KMS-11 (cell line): ENCODE results near the gene NCKAP5.
A peak's percentile ranks its signal among the peaks of the same experiment; 100 is the strongest.

ENCODE experiments used
- H2AFZ ChIP-seq: fragments of 200-600 bp; sonication (generic); 2 replicates; pipeline ENCODE4 v1.6.1; 2016; ENCODE audit warnings: antibody characterized with exemption, mixed run types, low read depth
- H3K27ac ChIP-seq: fragments of 200-600 bp; sonication (generic); 2 replicates; pipeline ENCODE4 v1.6.1; 2016; ENCODE audit warnings: mild to moderate bottlenecking, mixed run types
- H3K27me3 ChIP-seq: fragments of 200-600 bp; sonication (generic); 2 replicates; pipeline ENCODE4 v1.6.1; 2017; ENCODE audit warnings: mild to moderate bottlenecking, low read depth, mixed run types, moderate library complexity; ENCODE audit not compliant: insufficient read depth
- H3K36me3 ChIP-seq: fragments of 200-600 bp; sonication (generic); 2 replicates; pipeline ENCODE4 v1.6.1; 2017; ENCODE audit warnings: mild to moderate bottlenecking, mixed run types; ENCODE audit not compliant: insufficient read depth
- H3K4me1 ChIP-seq: fragments of 200-600 bp; sonication (generic); 2 replicates; pipeline ENCODE4 v1.6.1; 2016; ENCODE audit warnings: mild to moderate bottlenecking, low read depth, mixed run types; ENCODE audit not compliant: poor library complexity, severe bottlenecking
- H3K4me2 ChIP-seq: fragments of 200-600 bp; sonication (generic); 2 replicates; pipeline ENCODE4 v1.7.0; 2016; ENCODE audit warnings: mild to moderate bottlenecking, mixed run types
- H3K4me3 ChIP-seq: fragments of 200-600 bp; sonication (generic); IDR thresholded peaks from 2 replicates; pipeline ENCODE4 v1.6.1; 2017; ENCODE audit warnings: low read depth, low read length, mixed read lengths; ENCODE audit not compliant: insufficient read depth
- H3K79me2 ChIP-seq: fragments of 200-600 bp; sonication (generic); 2 replicates; pipeline ENCODE4 v1.6.1; 2016; ENCODE audit warnings: low read depth, mixed run types; ENCODE audit not compliant: insufficient read depth
- H3K9ac ChIP-seq: fragments of 200-600 bp; sonication (generic); 2 replicates; pipeline ENCODE4 v1.6.1; 2016; ENCODE audit warnings: mild to moderate bottlenecking, mixed run types
- H4K20me1 ChIP-seq: fragments of 200-600 bp; sonication (generic); 2 replicates; pipeline ENCODE4 v1.6.1; 2016; ENCODE audit warnings: mild to moderate bottlenecking, mixed run types; ENCODE audit not compliant: insufficient read depth
- CTCF ChIP-seq: fragments of 200-600 bp; sonication (generic); conservative IDR thresholded peaks from 2 replicates; pipeline ENCODE4 v1.6.1; 2017; ENCODE audit warnings: low read depth, mild to moderate bottlenecking, antibody characterized with exemption, low read length, moderate library complexity, mixed read lengths

The NCKAP5 gene

GRCh38 chr2:133409581-133410285 is 158.5 kb downstream of the NCKAP5 start:
- Histone ChIP-seq H3K4me2 (no peak overlapping the region), H3K27me3 (no peaks in the 10 kb centered on the region), H3K36me3 (no peaks in the 10 kb centered on the region), H3K9ac (no peak overlapping the region), H4K20me1 (no peaks in the 10 kb centered on the region), H3K4me1 (peaks cover 8% of the 10 kb centered on the region), H3K79me2 (no peaks in the 10 kb centered on the region), H3K27ac (no peak overlapping the region), H2AFZ (no peak overlapping the region), H3K4me3 (no peak overlapping the region)
- no peak for TF ChIP-seq CTCF

DNA sequence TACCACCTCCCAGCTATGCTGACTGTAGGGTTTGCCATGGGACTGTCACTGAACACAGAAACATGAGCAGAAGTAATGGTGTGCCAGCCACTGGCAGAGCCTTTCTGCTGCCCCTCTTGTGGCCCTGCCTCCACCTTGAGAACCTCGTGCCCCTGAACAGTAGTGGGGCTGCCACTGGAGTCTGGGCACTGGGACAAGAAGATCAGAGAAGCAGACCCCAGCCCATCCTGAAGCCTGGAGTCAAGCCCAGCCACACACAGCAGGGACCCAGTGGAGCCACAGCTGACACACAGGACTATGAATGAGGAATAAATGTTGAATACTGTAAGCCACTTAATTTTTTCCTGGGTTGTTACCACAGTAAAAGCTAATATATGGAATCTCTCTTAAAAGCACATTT is 159.6 kb downstream of the NCKAP5 start:
- H3K79me2 ChIP-seq: no peaks in the 10 kb centered on the region
- H3K27ac ChIP-seq: no peak overlapping the region
- no peak overlapping the region for H3K4me3 ChIP-seq
- no peaks in the 10 kb centered on the region for H3K36me3 ChIP-seq
- H3K4me1 ChIP-seq: peaks cover 8% of the 10 kb centered on the region
- H3K9ac ChIP-seq: no peak overlapping the region
- no peaks in the 10 kb centered on the region for H3K27me3 ChIP-seq
- H2AFZ ChIP-seq: no peak overlapping the region
- TF ChIP-seq CTCF: no peak
- no peak overlapping the region for H3K4me2 ChIP-seq
- H4K20me1 ChIP-seq: no peaks in the 10 kb centered on the region

GRCh38 chr2:133407341-133407740 is 160.9 kb downstream of the NCKAP5 start:
- Histone ChIP-seq H3K4me3 (no peak overlapping the region), H3K79me2 (no peaks in the 10 kb centered on the region), H3K9ac (no peak overlapping the region), H3K4me1 (peaks cover 8% of the 10 kb centered on the region), H3K27ac (no peak overlapping the region), H3K36me3 (no peaks in the 10 kb centered on the region), H3K4me2 (no peak overlapping the region), H3K27me3 (no peaks in the 10 kb centered on the region), H2AFZ (no peak overlapping the region), H4K20me1 (no peaks in the 10 kb centered on the region)
- TF ChIP-seq CTCF: no peak

DNA sequence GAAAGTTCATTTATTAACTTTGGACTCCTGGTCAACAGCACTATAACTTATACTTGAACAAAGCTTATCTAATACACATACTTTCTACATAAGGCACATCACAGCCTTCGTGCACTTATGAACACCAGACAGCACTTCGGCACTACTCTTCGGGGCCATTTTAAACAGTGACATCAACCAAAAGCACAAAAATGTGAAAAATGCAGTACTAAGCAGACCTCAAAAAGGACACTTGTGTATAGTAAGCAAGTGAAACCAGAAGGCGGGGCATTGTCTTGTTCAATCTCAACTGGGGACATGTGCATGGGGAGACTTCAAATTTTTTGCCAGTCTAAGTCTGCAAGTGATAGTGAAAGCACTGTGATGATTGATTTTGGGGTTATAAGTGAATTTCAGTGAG is 163.0 kb downstream of the NCKAP5 start:
- no peak for TF ChIP-seq CTCF
- no peak overlapping the region for H3K4me3 ChIP-seq
- no peak overlapping the region for H3K9ac ChIP-seq
- peaks cover 8% of the 10 kb centered on the region for H3K4me1 ChIP-seq
- no peak overlapping the region for H3K27ac ChIP-seq
- H3K27me3 ChIP-seq: no peaks in the 10 kb centered on the region
- no peaks in the 10 kb centered on the region for H3K36me3 ChIP-seq
- H3K4me2 ChIP-seq: no peak overlapping the region
- peak overlapping the region; percentile 18; the same call in 1 of the 2 replicates for H2AFZ ChIP-seq
- H4K20me1 ChIP-seq: no peaks in the 10 kb centered on the region
- H3K79me2 ChIP-seq: no peaks in the 10 kb centered on the region
